Cardiac muscle cell (in vitro differentiated cells and primary cell): ENCODE data around the gene BCL3. TPM values are rescaled to one million over a fixed set of nuclear protein-coding genes. Genes with fewer than 3 reads are reported as not detected.
A peak's percentile ranks its signal among the peaks of the same experiment; 100 is the strongest.

Experiments used
- DNase-seq, 2 donors: peaks; one replicate each; pipeline versions ENCODE4 v3.0.0 to v3.0.0-alpha.2; 2010 to 2017; ENCODE audit warnings: low read depth in 1 of 2, low spot score in 1 of 2
- H3K27ac ChIP-seq: fragments of 200-600 bp; sonication (generic); 2 replicates; pipeline ENCODE4 v1.5.1; 2016
- H3K27me3 ChIP-seq: fragments of 200-600 bp; sonication (generic); 2 replicates; pipeline ENCODE4 v1.6.0; 2016; ENCODE audit warnings: control low read depth
- H3K36me3 ChIP-seq: fragments of 200-600 bp; sonication (generic); 2 replicates; pipeline ENCODE4 v1.5.1; 2016; ENCODE audit warnings: control low read depth
- H3K4me1 ChIP-seq: fragments of 200-600 bp; sonication (generic); 2 replicates; pipeline ENCODE4 v1.8.1; 2017; ENCODE audit warnings: low read depth, mild to moderate bottlenecking, mixed run types
- H3K4me3 ChIP-seq: fragments of 200-600 bp; sonication (generic); 2 replicates; pipeline ENCODE4 v1.5.1; 2016; ENCODE audit warnings: mild to moderate bottlenecking
- H3K9me3 ChIP-seq: fragments of 200-600 bp; sonication (generic); 2 replicates; pipeline ENCODE4 v1.5.1; 2017; ENCODE audit warnings: low read depth, mild to moderate bottlenecking, control low read depth
- polyA plus RNA-seq: library from polyadenylated mRNA; unstranded; fragments of >200 nt; fragmentation: Nextera tagmentation; extraction: Ambion mirVana; gene quantifications from 2 replicates; pipeline ENCODE4 v1.2.1, GENCODE V29; 2016
- total RNA-seq: library from RNA; depleted of rRNA; stranded (reverse); fragments of >200 nt; gene quantifications from 2 replicates; pipeline ENCODE4 v1.2.3, GENCODE V29; 2016
- TF ChIP-seq, protein P1 (sequence below): IDR thresholded peaks from 2 replicates; pipeline ENCODE4 v1.5.1; 2012; ENCODE audit warnings: low read depth, mild to moderate bottlenecking, low read length

BCL3 gene
- total and polyA plus RNA-seq, 2 experiments from 2014 or later, result 12.4 to 15.3 TPM

DNA sequence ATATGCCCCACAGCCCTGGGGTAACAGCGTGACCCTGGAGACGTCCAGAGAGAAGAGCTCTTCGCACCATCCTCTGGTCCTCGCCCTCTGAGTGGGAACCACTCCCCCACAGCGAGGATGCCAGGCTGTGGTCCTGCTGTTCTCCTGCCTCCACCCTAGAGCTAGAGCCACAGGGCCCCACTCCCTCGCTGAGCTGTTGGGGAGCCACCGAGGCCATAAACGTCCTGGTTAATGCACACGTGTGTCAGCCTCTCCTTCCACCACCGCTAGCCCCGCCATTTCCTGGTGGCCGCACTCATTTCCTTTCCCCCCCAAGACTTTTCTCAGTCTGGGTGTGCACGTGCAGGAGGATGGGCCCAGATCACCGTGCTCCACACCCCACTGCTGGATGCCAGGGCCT lies 38.0 kb upstream of the BCL3 start:
- H3K4me1 ChIP-seq, result no peaks in the 10 kb centered on the region
- no peaks in the 10 kb centered on the region for H3K9me3 ChIP-seq
- no peaks in the 10 kb centered on the region for H3K36me3 ChIP-seq
- no peak overlapping the region for H3K27ac ChIP-seq
- no peaks in the 10 kb centered on the region for H3K27me3 ChIP-seq
- no peak for DNase-seq
- TF ChIP-seq, protein P1, sequence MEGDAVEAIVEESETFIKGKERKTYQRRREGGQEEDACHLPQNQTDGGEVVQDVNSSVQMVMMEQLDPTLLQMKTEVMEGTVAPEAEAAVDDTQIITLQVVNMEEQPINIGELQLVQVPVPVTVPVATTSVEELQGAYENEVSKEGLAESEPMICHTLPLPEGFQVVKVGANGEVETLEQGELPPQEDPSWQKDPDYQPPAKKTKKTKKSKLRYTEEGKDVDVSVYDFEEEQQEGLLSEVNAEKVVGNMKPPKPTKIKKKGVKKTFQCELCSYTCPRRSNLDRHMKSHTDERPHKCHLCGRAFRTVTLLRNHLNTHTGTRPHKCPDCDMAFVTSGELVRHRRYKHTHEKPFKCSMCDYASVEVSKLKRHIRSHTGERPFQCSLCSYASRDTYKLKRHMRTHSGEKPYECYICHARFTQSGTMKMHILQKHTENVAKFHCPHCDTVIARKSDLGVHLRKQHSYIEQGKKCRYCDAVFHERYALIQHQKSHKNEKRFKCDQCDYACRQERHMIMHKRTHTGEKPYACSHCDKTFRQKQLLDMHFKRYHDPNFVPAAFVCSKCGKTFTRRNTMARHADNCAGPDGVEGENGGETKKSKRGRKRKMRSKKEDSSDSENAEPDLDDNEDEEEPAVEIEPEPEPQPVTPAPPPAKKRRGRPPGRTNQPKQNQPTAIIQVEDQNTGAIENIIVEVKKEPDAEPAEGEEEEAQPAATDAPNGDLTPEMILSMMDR, result no peak
- H3K4me3 ChIP-seq, result no peak overlapping the region

DNA sequence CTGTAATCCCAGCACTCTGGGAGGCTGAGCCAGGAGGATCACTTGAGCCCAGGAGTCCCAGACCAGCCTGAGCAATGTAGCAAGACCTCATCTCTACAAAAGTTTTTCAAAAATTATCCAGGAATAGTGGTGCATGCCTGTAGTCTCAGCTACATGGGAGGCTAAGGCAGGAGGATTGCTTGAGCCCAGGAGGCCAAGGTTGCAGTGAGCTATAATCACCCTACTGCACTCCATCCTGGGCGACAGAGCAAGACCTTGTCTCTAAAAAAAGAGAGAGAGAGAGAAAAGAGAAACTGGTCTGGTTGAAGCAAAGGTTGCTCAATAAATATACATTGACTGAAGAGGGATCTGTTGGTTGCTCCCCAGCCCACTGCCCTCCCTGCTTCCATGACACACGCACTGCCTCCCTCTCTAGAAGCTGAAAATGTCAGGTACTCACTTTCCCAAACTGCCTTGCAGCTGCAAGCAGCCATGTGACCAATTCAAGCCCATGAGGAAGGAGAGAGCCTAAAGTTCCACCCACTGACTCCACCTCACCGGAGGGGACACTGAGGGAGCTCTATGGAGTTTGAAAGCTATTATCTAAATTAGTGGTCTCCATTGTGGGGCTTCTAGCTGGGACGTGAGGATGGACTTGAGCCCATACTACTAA lies 35.5 kb upstream of the BCL3 start:
- Histone ChIP-seq H3K4me3 (no peak overlapping the region), H3K4me1 (peaks cover 6% of the 10 kb centered on the region), H3K27me3 (no peaks in the 10 kb centered on the region), H3K9me3 (no peaks in the 10 kb centered on the region), H3K27ac (no peak overlapping the region), H3K36me3 (no peaks in the 10 kb centered on the region)
- TF ChIP-seq, protein P1, result no peak
- no peak for DNase-seq

DNA sequence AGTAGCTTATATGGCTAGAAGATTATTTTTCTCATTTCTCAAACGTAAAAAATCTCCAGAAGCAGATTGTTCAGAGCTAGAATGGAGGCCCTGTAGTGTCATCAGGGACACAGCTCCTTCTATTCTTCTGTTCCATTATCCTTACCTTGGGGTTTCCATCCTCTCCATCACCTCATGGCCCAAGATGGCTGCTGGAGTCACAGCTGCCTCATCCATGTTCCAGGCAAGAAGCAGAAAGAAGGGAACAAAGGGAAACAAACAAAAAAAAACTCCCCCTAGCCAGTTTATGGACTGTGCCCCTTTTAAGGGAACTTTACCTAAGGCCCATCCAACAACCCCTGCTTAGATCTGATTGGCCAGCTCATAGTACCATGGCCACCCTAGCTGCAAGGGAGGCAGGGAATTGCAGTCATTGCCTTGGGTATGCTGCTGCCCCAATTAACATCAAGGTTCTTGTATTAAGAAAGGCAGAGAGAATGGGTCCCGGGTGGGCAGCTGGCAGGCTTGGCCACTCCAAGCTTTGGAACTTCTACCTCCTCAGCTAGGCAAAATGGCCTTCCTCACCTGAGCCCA lies 33.8 kb upstream of the BCL3 start:
- no peak for DNase-seq
- H3K9me3 ChIP-seq, result no peaks in the 10 kb centered on the region
- no peaks in the 10 kb centered on the region for H3K36me3 ChIP-seq
- TF ChIP-seq, protein P1, result no peak
- H3K27ac ChIP-seq, result no peak overlapping the region
- no peaks in the 10 kb centered on the region for H3K27me3 ChIP-seq
- no peak overlapping the region for H3K4me3 ChIP-seq
- peaks cover 18% of the 10 kb centered on the region for H3K4me1 ChIP-seq

DNA sequence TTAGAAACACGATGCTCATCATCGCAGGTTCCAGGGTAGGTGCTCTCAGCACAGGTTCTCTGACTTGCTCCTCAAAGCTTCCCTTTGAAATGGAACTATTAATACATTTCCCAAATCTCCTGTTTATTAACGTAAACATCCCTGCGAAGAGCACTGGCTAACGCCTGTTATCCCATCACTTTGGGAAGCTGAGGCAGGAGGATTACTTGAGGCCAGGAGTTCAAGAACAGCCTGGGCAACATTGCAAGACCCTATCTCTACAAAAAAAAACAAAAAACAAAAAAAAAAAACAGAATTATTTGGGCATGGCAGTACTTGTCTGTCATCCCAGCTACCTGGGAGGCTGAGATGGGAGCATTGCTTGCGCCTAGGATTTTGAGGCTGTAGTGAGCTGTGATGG lies 30.9 kb upstream of the BCL3 start:
- Histone ChIP-seq H3K36me3 (no peaks in the 10 kb centered on the region), H3K9me3 (no peaks in the 10 kb centered on the region), H3K4me3 (no peak overlapping the region), H3K27me3 (no peaks in the 10 kb centered on the region), H3K27ac (no peak overlapping the region), H3K4me1 (peaks cover 18% of the 10 kb centered on the region)
- TF ChIP-seq, protein P1, result no peak
- no peak for DNase-seq

DNA sequence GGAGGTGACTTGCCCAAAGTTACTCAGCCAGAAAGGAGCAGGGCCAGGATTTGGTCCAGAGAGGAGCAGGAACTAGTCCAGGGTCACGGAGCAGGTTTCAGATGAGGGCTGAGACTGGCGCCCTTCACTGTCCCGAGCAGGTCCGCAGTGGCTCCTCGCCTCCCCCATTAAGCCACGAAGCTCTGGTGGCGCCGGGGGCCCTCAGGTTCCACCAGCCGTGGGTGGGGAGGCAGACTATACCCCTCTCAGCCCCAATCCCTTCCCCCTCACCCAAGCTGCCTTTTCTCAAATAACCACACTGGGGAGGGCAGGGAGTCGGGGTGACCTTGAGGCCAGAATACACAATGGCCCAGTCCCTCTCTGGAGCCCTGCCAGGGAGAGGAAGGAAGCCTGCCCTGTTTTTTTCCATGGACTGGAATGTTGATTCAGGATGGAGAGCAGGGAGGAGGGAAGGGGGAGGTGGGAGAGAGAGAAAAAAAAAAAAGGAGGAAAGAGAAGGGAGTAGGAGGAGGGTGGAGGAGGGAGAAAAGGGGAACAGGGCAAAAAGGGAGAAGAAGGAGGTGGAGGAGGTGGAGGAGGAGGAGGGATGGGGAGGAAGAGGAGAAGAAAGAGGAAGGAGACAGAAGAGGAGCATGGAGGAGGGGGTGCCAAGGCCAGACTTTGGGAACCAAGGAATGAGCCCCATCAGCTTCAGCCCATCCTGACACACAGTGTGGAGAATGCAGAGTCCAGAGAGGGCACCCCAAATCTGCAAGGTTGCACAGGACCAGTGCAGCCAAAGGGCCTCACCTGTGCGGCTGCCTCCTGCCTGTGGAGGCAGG lies 29.9 kb upstream of the BCL3 start:
- DNase-seq, result peak; percentile 89 to 93
- Histone ChIP-seq H3K27me3 (no peaks in the 10 kb centered on the region), H3K4me1 (peaks cover 18% of the 10 kb centered on the region), H3K4me3 (peak overlapping the region; percentile 15), H3K27ac (peak overlapping the region; percentile 94), H3K36me3 (no peaks in the 10 kb centered on the region), H3K9me3 (no peaks in the 10 kb centered on the region)
- TF ChIP-seq, protein P1, result no peak
